ENCODE data around the gene TMEM14A.
"Not testable (repeated sequence)": the region's sequence is repeated elsewhere in the genome, so short reads cannot be mapped to it uniquely, and the experiment has no call there.

The TMEM14A gene

GRCh38 chr6:52694404-52694803, 23.5 kb downstream of the TMEM14A start:
- TF ChIP-seq CTCF (IDR thresholded peaks at IDR 0.05; ENCODE audit: extremely low read depth, missing control alignments) = no peak
- no peak for DNase-seq (ENCODE audit: low spot score)

- no peak for DNase-seq (ENCODE audit: low spot score)
- TF ChIP-seq CTCF (IDR thresholded peaks at IDR 0.05; ENCODE audit: extremely low read depth, missing control alignments) = no peak
Measured at GRCh38 chr6:52696418-52696817, 25.5 kb downstream of the TMEM14A start.

DNA sequence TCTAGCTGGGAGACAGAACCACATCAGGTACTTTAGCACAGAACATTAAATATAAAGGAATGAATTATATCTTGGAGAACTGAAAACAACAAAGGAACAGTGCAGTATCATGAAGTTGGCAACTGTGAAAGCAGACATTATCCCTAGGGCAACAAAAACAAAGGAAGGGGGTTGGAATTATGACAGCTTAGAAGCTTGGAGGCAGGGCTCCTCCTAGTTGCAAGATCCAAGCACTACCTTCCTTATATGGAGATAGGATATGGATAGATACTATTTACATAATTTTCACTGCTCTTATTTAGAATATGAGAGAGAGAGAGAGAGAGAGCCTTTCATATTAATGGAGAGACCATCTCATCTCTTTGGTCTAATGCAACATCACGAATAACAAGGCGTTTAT, 27.0 kb downstream of the TMEM14A start:
- DNase-seq (ENCODE audit: low spot score) = no peak
- TF ChIP-seq CTCF (IDR thresholded peaks at IDR 0.05; ENCODE audit: extremely low read depth, missing control alignments) = no peak

DNA sequence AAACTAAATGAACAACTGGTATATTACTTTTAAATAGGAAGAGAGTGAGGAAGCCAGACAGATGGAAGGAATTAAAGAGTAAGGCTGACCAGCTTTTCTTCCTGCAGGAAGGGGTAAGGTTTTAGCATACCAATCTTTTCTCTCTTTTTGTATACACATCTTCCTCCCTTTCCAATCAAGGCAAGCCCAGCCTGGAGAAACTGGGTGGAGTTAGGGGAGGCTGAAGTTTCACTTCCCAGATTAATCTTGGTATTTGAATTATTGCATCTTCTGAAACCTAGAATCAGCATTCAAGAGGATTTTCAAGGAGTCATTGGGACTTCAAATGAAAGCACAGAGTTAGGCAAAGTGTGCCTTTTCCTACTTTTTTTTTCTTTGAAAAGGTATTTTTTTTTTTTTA, 33.1 kb downstream of the TMEM14A start:
- no peak for TF ChIP-seq CTCF (IDR thresholded peaks at IDR 0.05; ENCODE audit: extremely low read depth, missing control alignments)
- no peak for DNase-seq (ENCODE audit: low spot score)

DNA sequence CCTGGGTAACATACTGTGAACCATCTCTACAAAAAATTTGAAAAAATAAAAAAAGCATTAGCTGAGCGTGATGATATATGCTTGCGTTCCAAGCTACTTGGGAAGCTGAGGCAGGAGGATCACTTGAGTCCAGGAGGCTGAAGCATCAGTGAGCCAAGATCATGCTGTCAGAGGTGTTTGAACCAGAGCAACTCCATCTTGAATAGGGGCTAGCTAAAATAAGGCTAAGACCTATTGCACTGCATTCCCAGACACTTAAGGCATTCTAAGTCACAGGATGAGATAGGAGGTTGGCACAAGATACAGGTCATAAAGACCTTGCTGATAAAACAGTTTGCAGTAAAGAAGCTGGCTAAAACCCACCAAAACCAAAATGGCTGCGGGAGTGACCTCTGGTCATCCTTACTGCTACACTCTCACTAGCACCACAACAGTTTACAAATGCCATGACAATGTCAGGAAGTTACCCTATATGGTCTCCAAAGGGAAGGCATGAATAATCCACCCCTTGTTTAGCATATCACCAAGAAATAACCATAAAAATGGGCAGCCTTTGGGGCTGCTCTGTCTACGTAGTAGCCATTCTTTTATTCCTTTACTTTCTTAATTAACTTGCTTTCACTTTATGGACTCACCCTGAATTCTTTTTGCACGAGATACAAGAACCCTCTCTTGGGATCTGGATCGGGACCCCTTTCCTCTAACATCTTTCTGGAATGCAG, 34.0 kb downstream of the TMEM14A start:
- not testable (repeated sequence) for DNase-seq (ENCODE audit: low spot score)

DNA sequence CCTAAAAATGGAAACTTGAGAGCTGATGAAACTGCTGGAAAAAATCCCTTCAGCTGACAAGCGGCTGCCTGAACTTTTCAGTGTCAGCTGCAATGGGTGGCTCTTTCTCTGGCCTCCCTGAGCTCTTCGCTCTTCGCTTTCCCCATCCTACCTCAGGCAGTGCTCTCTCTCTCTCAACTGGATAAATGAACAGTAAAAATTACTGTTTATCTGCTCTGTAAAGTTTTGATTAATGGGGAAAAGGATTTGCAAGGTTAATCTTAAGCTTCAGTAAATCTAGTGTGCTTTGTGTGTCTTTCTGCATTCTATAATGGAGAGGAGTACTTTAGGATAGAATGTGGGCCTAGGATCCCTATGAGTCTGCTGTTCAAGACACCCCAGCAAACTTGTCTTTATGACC, 35.1 kb downstream of the TMEM14A start:
- no peak for TF ChIP-seq CTCF (IDR thresholded peaks at IDR 0.05; ENCODE audit: extremely low read depth, missing control alignments)
- DNase-seq (ENCODE audit: low spot score) = no peak

GRCh38 chr6:52707963-52708680, 37.2 kb downstream of the TMEM14A start:
- no peak for TF ChIP-seq CTCF (IDR thresholded peaks at IDR 0.05; ENCODE audit: extremely low read depth, missing control alignments)
- no peak for DNase-seq (ENCODE audit: low spot score)

GRCh38 chr6:52712136-52712535, 41.2 kb downstream of the TMEM14A start:
- no peak for TF ChIP-seq CTCF (IDR thresholded peaks at IDR 0.05; ENCODE audit: extremely low read depth, missing control alignments)
- no peak for DNase-seq (ENCODE audit: low spot score)

DNA sequence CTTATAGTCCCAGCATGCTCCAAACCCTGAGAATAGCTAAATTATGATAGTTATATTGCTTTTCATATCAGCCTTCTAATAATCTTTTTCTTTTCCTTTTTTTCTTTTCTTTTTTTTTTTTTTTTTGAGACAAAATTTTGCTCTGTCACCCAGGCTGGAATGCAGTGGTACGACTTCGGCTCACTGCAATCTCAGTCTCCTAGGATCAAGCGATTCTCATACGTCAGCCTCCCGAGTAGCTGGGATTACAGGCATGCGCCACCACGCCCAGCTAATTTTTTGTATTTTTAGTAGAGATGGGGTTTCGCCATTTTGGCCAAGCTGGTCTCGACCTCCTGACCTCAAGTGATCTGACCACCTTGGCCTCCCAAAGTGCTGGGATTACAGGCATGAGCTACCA, 43.8 kb downstream of the TMEM14A start:
- DNase-seq (ENCODE audit: low spot score) = not testable (repeated sequence)

Data from GM20000 (cell line).